ENCODE data around the gene ACAP3. TPM values are rescaled to one million over a fixed set of nuclear protein-coding genes. Genes with fewer than 3 reads are reported as not detected.

ACAP3 gene
- total and polyA plus RNA-seq, 2 of the 4 experiments (the other 2 are of a cell fraction): 13.3 to 58.2 TPM

- ATAC-seq (ENCODE audit: low read depth) (peak; percentile 1), DNase-seq (no peak)
- H3K4me2 ChIP-seq (ENCODE audit: low read depth, low read length): peak overlapping the region; percentile 97
- dilution Hi-C loops (cut with HindIII; ENCODE audit: low sequenced_read_pairs, unreplicated experiment) (no loop called here), in situ Hi-C loops (cut with MboI; ENCODE audit: low sequenced_read_pairs) (no loop called here), intact Hi-C loops (cut with micrococcal nuclease) (loop anchor here (1.0 kb wide), 1 partner anchor 8 kb away; no protein-coding TSS in a partner anchor)
- no peaks in the 10 kb centered on the region for H3K27me3 ChIP-seq (ENCODE audit: control insufficient read depth, insufficient read depth, low read length)
- peaks cover 25% of the 10 kb centered on the region for H4K20me1 ChIP-seq (ENCODE audit: insufficient read depth, low read length)
- ChIA-PET CTCF (no interaction called here), POLR2A (ENCODE audit: unreplicated experiment) (interaction anchor here (0.5 to 1.0 kb wide), 3 partner anchors 9 to 254 kb away, joined by 3 to 6 read pairs (median 5); no protein-coding TSS in a partner anchor)
- H3K56ac ChIP-seq (ENCODE audit: extremely low read depth, insufficient read depth, low read length): peak overlapping the region; percentile 79
- peak overlapping the region; percentile 99 for H2AK5ac ChIP-seq (ENCODE audit: low read depth, low read length)
- H3K9ac ChIP-seq (ENCODE audit: low read depth, low read length): peak overlapping the region; percentile 93
- peak overlapping the region; percentile 64 to 96 for H4K8ac ChIP-seq (ENCODE audit: low read depth in 2 of 2, low read length in 2 of 2)
- H2AFZ ChIP-seq (replicated peaks; ENCODE audit: low read length, poor library complexity): peak overlapping the region; percentile 89
- no peak overlapping the region for H2BK20ac ChIP-seq (ENCODE audit: low read depth, low read length)
- BruUV-seq (replicated peaks): no TSS peak
- peak overlapping the region; percentile 92 for H3K23ac ChIP-seq (ENCODE audit: low read depth, low read length)
- H2AK9ac ChIP-seq (replicated peaks; ENCODE audit: low read depth, low read length, poor library complexity): peak overlapping the region; percentile 99
- peaks cover 38% of the 10 kb centered on the region for H3K4me1 ChIP-seq (ENCODE audit: control insufficient read depth, insufficient read depth, low read length)
- H2BK15ac ChIP-seq (ENCODE audit: low read depth, low read length): peak overlapping the region; percentile 45; the same call in 1 of the 3 replicates
- peak overlapping the region; percentile 99 for H2BK5ac ChIP-seq (ENCODE audit: low read depth, low read length, poor library complexity, severe bottlenecking)
- H4K91ac ChIP-seq (ENCODE audit: insufficient read depth, low read depth, low read length): peak overlapping the region; percentile 64
- no peaks in the 10 kb centered on the region for H3K9me3 ChIP-seq (ENCODE audit: control insufficient read depth, insufficient read depth, low read length)
- WGBS, 2 experiments (ENCODE audit: extremely low coverage in 2 of 2, insufficient read length in 1 of 2): 0% methylated on average over 8 of the region's 31 CpGs; no CpG with 5 or more reads in 1 of the 2 experiments
- peak overlapping the region; percentile 91 for H3K4ac ChIP-seq (ENCODE audit: low read depth, low read length)
- H3K79me1 ChIP-seq (ENCODE audit: low read depth in 1 of 2, low read length in 2 of 2): peaks cover 8 to 51% of the 10 kb centered on the region in 2 experiments; a peak in 3 of 4 replicates
- H3K18ac ChIP-seq (ENCODE audit: low read depth, low read length): no peak overlapping the region
- peak overlapping the region; percentile 71 for H3K4me3 ChIP-seq (ENCODE audit: insufficient read depth, low read depth, low read length)
- H3K9me1 ChIP-seq (ENCODE audit: insufficient read depth, low read length): peaks cover 33% of the 10 kb centered on the region
- H4K5ac ChIP-seq (ENCODE audit: low read depth, low read length): peak overlapping the region; percentile 65; the same call in 1 of the 2 replicates
- H3K27ac ChIP-seq (ENCODE audit: insufficient read depth, low read length): peak overlapping the region; percentile 94
- H3K36me3 ChIP-seq (ENCODE audit: control insufficient read depth, insufficient read depth, low read length): peaks cover 27% of the 10 kb centered on the region
- H2BK120ac ChIP-seq (ENCODE audit: low read depth, low read length): peak overlapping the region; percentile 30; the same call in 1 of the 2 replicates
- TF ChIP-seq MXI1 (IDR thresholded peaks at IDR 0.05; ENCODE audit: borderline replicate concordance, low read depth, low read length): no peak
- no peak for TF ChIP-seq USF2 (IDR thresholded peaks at IDR 0.05; ENCODE audit: low read depth, low read length)
- no peak for TF ChIP-seq CHD1 (IDR thresholded peaks at IDR 0.05; ENCODE audit: low read depth, low read length)
- TF ChIP-seq RAD21 (IDR thresholded peaks at IDR 0.05; ENCODE audit: low read length): no peak
- no peak for TF ChIP-seq RFX5 (IDR thresholded peaks at IDR 0.05; ENCODE audit: low read depth, low read length)
- no peak for TF ChIP-seq MAZ (IDR thresholded peaks at IDR 0.05; ENCODE audit: borderline replicate concordance, low read depth, low read length)
- TF ChIP-seq POLR2A (IDR thresholded peaks at IDR 0.05; ENCODE audit: low read depth, low read length): no peak
- TF ChIP-seq RCOR1 (IDR thresholded peaks at IDR 0.05; ENCODE audit: insufficient replicate concordance, low read length): no peak
- TF ChIP-seq SMC3 (IDR thresholded peaks at IDR 0.05; ENCODE audit: low read depth, low read length): no peak
- no peak for TF ChIP-seq ELK1 (IDR thresholded peaks at IDR 0.05; ENCODE audit: borderline replicate concordance, low read depth, low read length)
- no peak for TF ChIP-seq FOS (IDR thresholded peaks at IDR 0.05; ENCODE audit: low read depth, low read length)
- TF ChIP-seq CEBPB (IDR thresholded peaks at IDR 0.05; ENCODE audit: low read depth, low read length): no peak
- no peak for TF ChIP-seq NFE2L2 (IDR thresholded peaks at IDR 0.05; ENCODE audit: low read depth, low read length)
- TF ChIP-seq MAFK (IDR thresholded peaks at IDR 0.05; ENCODE audit: low read depth, low read length): no peak
- no peak for TF ChIP-seq BHLHE40 (IDR thresholded peaks at IDR 0.05; ENCODE audit: low read depth, low read length)
- TF ChIP-seq CTCF (conservative IDR thresholded peaks at IDR 0.05; ENCODE audit: low read depth, low read length): no peak
- H3K14ac ChIP-seq (replicated peaks; ENCODE audit: low read depth, low read length): peak overlapping the region; percentile 94
Observed at GRCh38 chr1:1273209-1273511, 34.6 kb downstream of the ACAP3 start.
